HG02642 (cell line): ENCODE data around the gene SMYD3.

Experiments
- ATAC-seq: cut with Tn5 transposase; IDR thresholded peaks from one replicate; pipeline ENCODE4 v1.9.1; 2021; ENCODE audit warnings: mild to moderate bottlenecking; ENCODE audit not compliant: unreplicated experiment, poor library complexity

Gene SMYD3

GRCh38 chr1:245773344-245773743 is 733.7 kb downstream of the SMYD3 start:
- no peak for ATAC-seq

- ATAC-seq, result no peak
Observed at GRCh38 chr1:245772739-245773138, 734.3 kb downstream of the SMYD3 start.

- ATAC-seq, result no peak
Observed at GRCh38 chr1:245772325-245772724, 734.8 kb downstream of the SMYD3 start.

- ATAC-seq, result no peak
Observed at GRCh38 chr1:245771511-245772281, 735.4 kb downstream of the SMYD3 start.

- ATAC-seq, result no peak
Observed at GRCh38 chr1:245770156-245770555, 736.9 kb downstream of the SMYD3 start.

- ATAC-seq, result no peak
Observed at GRCh38 chr1:245768596-245768995, 738.5 kb downstream of the SMYD3 start.

GRCh38 chr1:245765230-245766000 is 741.7 kb downstream of the SMYD3 start:
- no peak for ATAC-seq

- ATAC-seq, result no peak
Observed at GRCh38 chr1:245763873-245764331, 743.2 kb downstream of the SMYD3 start.

GRCh38 chr1:245762396-245762910 is 744.6 kb downstream of the SMYD3 start:
- no peak for ATAC-seq

GRCh38 chr1:245760301-245760700 is 746.8 kb downstream of the SMYD3 start:
- no peak for ATAC-seq

GRCh38 chr1:245754463-245754961 is 752.6 kb downstream of the SMYD3 start:
- ATAC-seq, result no peak

GRCh38 chr1:245753807-245754206 is 753.3 kb downstream of the SMYD3 start:
- ATAC-seq, result no peak

GRCh38 chr1:245752561-245752960 is 754.5 kb downstream of the SMYD3 start:
- ATAC-seq, result no peak

GRCh38 chr1:245751726-245752470 is 755.2 kb downstream of the SMYD3 start:
- no peak for ATAC-seq

- no peak for ATAC-seq
Observed at GRCh38 chr1:245751116-245751515, 756.0 kb downstream of the SMYD3 start.

- no peak for ATAC-seq
Observed at GRCh38 chr1:245750261-245750660, 756.8 kb downstream of the SMYD3 start.

- ATAC-seq, result no peak
Observed at GRCh38 chr1:245749053-245749452, 758.0 kb downstream of the SMYD3 start.

GRCh38 chr1:245748646-245749045 is 758.4 kb downstream of the SMYD3 start:
- ATAC-seq, result no peak

GRCh38 chr1:245748240-245748639 is 758.8 kb downstream of the SMYD3 start:
- no peak for ATAC-seq

- ATAC-seq, result no peak
Observed at GRCh38 chr1:245742896-245743295, 764.2 kb downstream of the SMYD3 start.
